GM11168 (cell line): ENCODE results near the gene CLDN3.

Experiments used
- in situ Hi-C: fragments of 300-500 bp; cut with MboI; formaldehyde crosslinking; loops from one replicate; pipeline ENCODE4 v1.12.0; 2022; ENCODE audit warnings: low sequenced_read_pairs; ENCODE audit not compliant: unreplicated experiment

Gene CLDN3

GRCh38 chr7:73773700-73774517, 3.8 kb upstream of the CLDN3 start:
- in situ Hi-C loops = no loop called here

- in situ Hi-C loops = no loop called here
Observed at GRCh38 chr7:73770860-73771670, 995 bp upstream of the CLDN3 start.

DNA sequence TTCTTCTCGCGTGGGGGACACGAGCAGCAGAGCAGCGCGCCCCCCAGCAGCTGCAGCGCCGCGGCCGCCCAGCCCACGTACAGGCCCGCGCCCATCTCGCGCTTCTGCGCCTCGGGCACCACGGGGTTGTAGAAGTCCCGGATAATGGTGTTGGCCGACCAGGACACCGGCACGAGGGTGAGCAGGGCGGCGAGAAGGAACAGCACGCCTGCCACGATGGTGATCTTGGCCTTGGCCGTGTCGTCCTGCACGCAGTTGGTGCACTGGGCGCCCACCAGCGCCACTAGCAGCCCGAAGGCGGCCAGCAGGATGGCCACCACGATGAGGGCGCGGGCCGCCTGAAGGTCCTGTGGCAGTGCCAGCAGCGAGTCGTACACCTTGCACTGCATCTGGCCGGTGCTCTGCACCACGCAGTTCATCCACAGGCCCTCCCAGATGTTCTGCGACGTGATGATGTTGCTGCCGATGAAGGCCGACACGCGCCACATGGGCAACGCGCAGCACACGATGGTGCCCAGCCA, 529 bp downstream of the CLDN3 start:
- in situ Hi-C loops = no loop called here

DNA sequence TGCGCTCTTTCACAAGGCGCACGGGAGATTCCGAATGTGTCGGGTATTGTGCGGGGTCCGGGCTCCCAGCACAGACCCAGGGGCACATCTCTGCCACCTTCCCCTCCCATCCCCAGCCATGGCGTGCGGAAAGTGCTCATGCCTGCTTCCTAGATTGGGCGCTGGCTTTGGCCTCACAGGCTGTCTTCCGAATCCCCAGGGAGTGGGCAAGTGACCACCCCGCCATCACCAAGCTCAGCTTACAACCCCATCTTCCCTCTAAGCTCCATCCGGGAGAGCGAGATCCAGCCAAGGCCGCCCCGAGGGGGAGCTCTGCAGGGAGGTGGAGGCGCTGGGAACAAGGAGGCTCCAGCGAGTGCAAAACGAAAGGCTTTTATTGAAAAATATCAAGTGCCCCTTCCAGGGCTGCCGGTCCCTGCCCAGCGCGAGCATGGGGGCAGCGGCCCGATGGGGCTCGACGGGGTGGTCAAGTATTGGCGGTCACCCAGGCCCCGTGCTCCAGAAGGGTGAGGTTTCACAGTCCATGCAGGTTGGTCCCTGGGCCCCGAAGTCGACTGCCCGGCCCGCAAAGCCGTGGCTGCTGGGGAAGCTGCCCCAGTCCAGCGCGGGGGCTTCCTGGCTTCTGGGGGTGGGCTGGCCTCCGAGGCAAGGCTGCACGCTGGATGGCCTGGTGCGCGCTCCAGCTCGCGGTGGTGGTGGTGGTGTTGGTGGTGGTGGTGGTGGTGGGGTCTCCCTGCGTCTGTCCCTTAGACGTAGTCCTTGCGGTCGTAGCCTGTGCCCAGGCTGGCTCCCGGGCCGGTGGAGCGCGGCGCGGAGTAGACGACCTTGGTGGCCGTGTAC, 1.2 kb downstream of the CLDN3 start:
- in situ Hi-C loops = no loop called here

GRCh38 chr7:73766556-73767229, 3.4 kb downstream of the CLDN3 start:
- in situ Hi-C loops = no loop called here

GRCh38 chr7:73762659-73762999, 7.4 kb downstream of the CLDN3 start:
- in situ Hi-C loops = no loop called here

GRCh38 chr7:73761854-73762658, 8.0 kb downstream of the CLDN3 start:
- in situ Hi-C loops = no loop called here

DNA sequence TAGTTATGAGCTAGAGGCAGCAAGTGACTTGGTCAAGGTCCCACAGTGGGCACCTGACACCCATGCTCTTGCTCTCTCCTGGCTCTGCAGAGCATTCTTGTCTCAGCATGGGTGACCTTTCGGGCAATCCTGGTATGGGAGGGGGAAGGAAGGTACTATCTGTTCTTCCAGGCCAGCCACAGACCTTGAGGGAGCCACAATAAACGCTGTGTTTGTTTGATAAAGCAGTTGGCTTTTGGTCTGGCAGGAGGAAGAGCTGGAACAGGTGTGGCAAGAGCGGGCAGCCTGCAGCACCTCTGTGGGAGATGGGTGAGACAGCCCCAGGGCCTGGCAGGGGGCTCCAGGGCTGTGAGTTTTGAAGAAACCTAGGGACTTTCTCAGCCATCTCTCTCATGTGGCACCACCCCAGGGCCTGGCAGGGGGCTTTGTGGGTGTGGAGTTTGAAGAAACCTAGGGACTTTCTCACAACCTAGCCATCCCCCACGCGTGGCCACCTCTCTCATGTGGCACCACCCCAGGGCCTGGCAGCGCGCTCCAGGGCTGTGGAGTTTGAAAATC, 11.4 kb downstream of the CLDN3 start:
- in situ Hi-C loops = no loop called here

GRCh38 chr7:73749931-73750776, 19.9 kb downstream of the CLDN3 start:
- in situ Hi-C loops = no loop called here

DNA sequence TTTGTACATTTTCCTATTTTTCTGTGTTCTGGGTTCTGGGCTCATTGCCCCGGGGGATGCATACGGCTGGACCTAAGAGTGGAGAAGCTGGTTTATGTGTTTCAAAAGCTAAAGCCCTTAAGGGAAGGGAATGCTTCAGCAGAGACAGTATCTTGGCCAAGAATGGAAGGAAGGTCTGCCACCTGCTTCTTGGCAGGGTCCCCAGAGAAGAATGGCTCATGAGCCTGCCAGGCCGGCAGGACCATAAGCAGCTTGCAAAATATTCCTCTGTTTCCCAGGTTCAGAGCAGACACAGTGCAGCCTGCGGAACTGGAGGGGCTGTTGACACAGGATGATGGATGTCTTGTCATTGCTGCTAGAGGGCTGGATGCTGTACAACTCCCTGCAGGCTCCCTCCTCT, 23.7 kb downstream of the CLDN3 start:
- in situ Hi-C loops = no loop called here

- in situ Hi-C loops = no loop called here
Observed at GRCh38 chr7:73742753-73743641, 27.1 kb downstream of the CLDN3 start.

DNA sequence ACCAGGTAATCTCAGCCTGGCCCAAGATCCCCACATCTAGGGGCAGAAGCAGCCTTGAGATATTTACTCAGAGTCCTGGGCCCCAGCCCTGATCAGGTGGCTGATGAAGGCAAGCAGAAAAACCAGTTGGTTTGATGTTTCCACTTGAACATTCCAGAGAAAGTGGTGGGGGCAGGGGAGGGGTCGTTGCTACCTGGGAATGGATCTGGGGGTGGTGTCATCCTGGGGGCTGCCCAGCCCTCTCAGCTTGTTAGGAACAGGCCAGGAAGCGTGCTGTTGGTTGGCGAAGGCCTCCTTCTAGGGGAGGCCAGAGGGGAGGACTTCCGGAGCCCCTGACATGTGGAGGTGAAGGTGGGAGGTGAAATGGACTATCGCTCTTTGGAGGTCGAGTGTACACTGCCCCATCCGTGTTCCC, 27.7 kb downstream of the CLDN3 start:
- in situ Hi-C loops = no loop called here

GRCh38 chr7:73741600-73741999, 28.5 kb downstream of the CLDN3 start:
- in situ Hi-C loops = no loop called here

GRCh38 chr7:73740771-73741170, 29.3 kb downstream of the CLDN3 start:
- in situ Hi-C loops = no loop called here

GRCh38 chr7:73740212-73740611, 29.9 kb downstream of the CLDN3 start:
- in situ Hi-C loops = no loop called here

DNA sequence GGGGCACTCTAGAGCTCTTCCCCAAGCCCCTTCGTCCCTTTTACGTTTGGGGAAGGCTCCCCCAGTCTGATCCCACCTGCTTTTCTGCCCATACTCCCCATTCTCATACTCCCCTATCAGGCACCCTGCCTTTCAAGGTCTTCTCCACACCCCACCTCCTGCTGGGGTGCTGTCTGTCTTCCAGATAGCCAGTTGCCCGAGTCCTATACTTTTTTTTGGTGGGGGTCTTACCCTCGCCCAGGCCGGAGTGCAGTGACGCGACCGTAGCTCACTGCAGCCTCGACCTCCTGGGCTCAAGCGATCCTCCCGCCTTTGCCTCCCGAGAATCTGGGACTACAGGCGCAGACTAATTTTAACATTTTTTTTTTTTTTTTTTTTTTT, 30.7 kb downstream of the CLDN3 start:
- in situ Hi-C loops = no loop called here
